ENCODE results near the gene STK35.

STK35 gene

GRCh38 chr20:2101865-2102584, 398 bp downstream of the STK35 start:
- H3K36me3 ChIP-seq (ENCODE audit: control insufficient read depth in 1 of 2, insufficient read depth in 2 of 2, low read depth in 1 of 2, low read length in 2 of 2) = peaks cover 0 to 13% of the 10 kb centered on the region in 2 experiments
- peak overlapping the region; percentile 100 for H2BK120ac ChIP-seq (ENCODE audit: low read depth, low read length)
- H3K4me1 ChIP-seq (ENCODE audit: control insufficient read depth, insufficient read depth, low read depth, low read length) = peaks cover 11% of the 10 kb centered on the region
- peak overlapping the region; percentile 46 to 59 for H3K14ac ChIP-seq (ENCODE audit: low read length in 2 of 2)
- H3K9me3 ChIP-seq (ENCODE audit: control insufficient read depth, low read length) = no peaks in the 10 kb centered on the region
- H3K9ac ChIP-seq (ENCODE audit: low read length) = peak overlapping the region; percentile 100
- H3K23ac ChIP-seq (ENCODE audit: low read length in 2 of 2) = no peak overlapping the region
- peaks cover 0 to 4% of the 10 kb centered on the region in 2 experiments for H3K27me3 ChIP-seq (ENCODE audit: control insufficient read depth in 1 of 2, insufficient read depth in 1 of 2, low read length in 2 of 2)
- peak overlapping the region; percentile 100 for H4K91ac ChIP-seq (ENCODE audit: low read length)
- H3K4me3 ChIP-seq (ENCODE audit: insufficient read depth in 1 of 2, low read depth in 1 of 2, low read length in 2 of 2) = peak overlapping the region; percentile 91 to 96
- peak overlapping the region; percentile 86 to 96 for H2BK12ac ChIP-seq (ENCODE audit: low read length in 2 of 2)
- H2AK5ac ChIP-seq (ENCODE audit: low read length, severe bottlenecking) = no peak overlapping the region
- DNase-seq = peak; percentile 96
- peak overlapping the region; percentile 83 for H3K4me2 ChIP-seq (ENCODE audit: low read length, poor library complexity, severe bottlenecking)
- H2AFZ ChIP-seq (ENCODE audit: low read depth, low read length) = peak overlapping the region; percentile 87
- H2BK5ac ChIP-seq (ENCODE audit: low read depth, low read length, poor library complexity, severe bottlenecking) = peak overlapping the region; percentile 100
- under 1% methylated on average over 57 of the region's 64 CpGs for WGBS
- peak overlapping the region; percentile 100 for H2BK15ac ChIP-seq (ENCODE audit: low read depth, poor library complexity, severe bottlenecking)
- H3K79me1 ChIP-seq (replicated peaks; ENCODE audit: low read length, poor library complexity, severe bottlenecking) = peaks cover 3% of the 10 kb centered on the region
- H4K8ac ChIP-seq (ENCODE audit: low read length) = peak overlapping the region; percentile 100
- H3K27ac ChIP-seq (ENCODE audit: low read length, poor library complexity, severe bottlenecking) = peak overlapping the region; percentile 100
- peak overlapping the region; percentile 86 to 88 for H3K4ac ChIP-seq (ENCODE audit: low read depth in 1 of 2, low read length in 2 of 2)
- H3K18ac ChIP-seq (ENCODE audit: low read depth in 1 of 2, low read length in 2 of 2) = peak overlapping the region; percentile 88 to 99

DNA sequence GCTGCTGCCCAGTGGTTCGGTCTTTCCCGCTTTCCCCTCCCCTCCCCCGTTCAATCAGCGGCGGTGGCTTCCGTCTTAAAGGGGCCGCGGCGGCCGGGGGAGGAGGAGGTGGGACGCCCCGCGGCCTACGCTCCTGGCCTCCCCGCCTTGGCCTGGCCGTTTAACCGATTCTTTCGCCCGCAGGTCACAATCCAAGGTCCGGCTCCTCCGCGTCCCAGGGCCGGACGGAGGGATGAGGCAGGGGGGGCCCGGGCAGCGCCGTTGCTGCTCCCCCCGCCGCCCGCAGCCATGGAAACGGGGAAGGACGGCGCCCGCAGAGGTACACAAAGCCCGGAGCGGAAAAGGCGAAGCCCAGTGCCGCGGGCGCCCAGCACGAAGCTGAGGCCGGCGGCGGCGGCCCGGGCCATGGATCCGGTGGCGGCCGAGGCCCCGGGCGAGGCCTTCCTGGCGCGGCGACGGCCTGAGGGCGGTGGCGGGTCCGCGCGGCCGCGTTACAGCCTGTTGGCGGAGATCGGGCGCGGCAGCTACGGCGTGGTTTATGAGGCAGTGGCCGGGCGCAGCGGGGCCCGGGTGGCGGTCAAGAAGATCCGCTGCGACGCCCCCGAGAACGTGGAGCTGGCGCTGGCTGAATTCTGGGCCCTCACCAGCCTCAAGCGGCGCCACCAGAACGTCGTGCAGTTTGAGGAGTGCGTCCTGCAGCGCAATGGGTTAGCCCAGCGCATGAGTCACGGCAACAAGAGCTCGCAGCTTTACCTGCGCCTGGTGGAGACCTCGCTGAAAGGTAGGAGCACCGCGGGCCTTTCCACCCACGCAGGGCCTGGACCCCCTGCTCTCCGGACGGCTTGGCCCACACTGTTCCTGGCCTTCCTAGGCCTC, 1.2 kb downstream of the STK35 start:
- under 1% methylated on average over 92 of the region's 95 CpGs for WGBS
- H3K9me3 ChIP-seq (ENCODE audit: control insufficient read depth, low read length) = no peaks in the 10 kb centered on the region
- DNase-seq = peak; percentile 93
- H2BK5ac ChIP-seq (ENCODE audit: low read depth, low read length, poor library complexity, severe bottlenecking) = peak overlapping the region; percentile 100
- H3K36me3 ChIP-seq (ENCODE audit: control insufficient read depth in 1 of 2, insufficient read depth in 2 of 2, low read depth in 1 of 2, low read length in 2 of 2) = peaks cover 5 to 18% of the 10 kb centered on the region in 2 experiments
- peak overlapping the region; percentile 96 to 99 for H3K18ac ChIP-seq (ENCODE audit: low read depth in 1 of 2, low read length in 2 of 2)
- H3K79me1 ChIP-seq (replicated peaks; ENCODE audit: low read length, poor library complexity, severe bottlenecking) = peaks cover 7% of the 10 kb centered on the region
- H4K8ac ChIP-seq (ENCODE audit: low read length) = peak overlapping the region; percentile 94
- peak overlapping the region; percentile 100 for H3K9ac ChIP-seq (ENCODE audit: low read length)
- H3K27ac ChIP-seq (ENCODE audit: low read length, poor library complexity, severe bottlenecking) = peak overlapping the region; percentile 100
- H3K14ac ChIP-seq (ENCODE audit: low read length in 2 of 2) = peak overlapping the region; percentile 92 to 95
- H2AK5ac ChIP-seq (ENCODE audit: low read length, severe bottlenecking) = no peak overlapping the region
- H3K4me1 ChIP-seq (ENCODE audit: control insufficient read depth, insufficient read depth, low read depth, low read length) = peaks cover 11% of the 10 kb centered on the region
- H2BK15ac ChIP-seq (ENCODE audit: low read depth, poor library complexity, severe bottlenecking) = peak overlapping the region; percentile 95
- peak overlapping the region; percentile 82 to 92 for H3K23ac ChIP-seq (ENCODE audit: low read length in 2 of 2)
- H2AFZ ChIP-seq (ENCODE audit: low read depth, low read length) = peak overlapping the region; percentile 75
- peak overlapping the region; percentile 85 to 89 for H3K4ac ChIP-seq (ENCODE audit: low read depth in 1 of 2, low read length in 2 of 2)
- H3K4me2 ChIP-seq (ENCODE audit: low read length, poor library complexity, severe bottlenecking) = peak overlapping the region; percentile 93
- peak overlapping the region; percentile 100 for H2BK120ac ChIP-seq (ENCODE audit: low read depth, low read length)
- peak overlapping the region; percentile 43 to 59 for H2BK12ac ChIP-seq (ENCODE audit: low read length in 2 of 2)
- peak overlapping the region; percentile 91 to 96 for H3K4me3 ChIP-seq (ENCODE audit: insufficient read depth in 1 of 2, low read depth in 1 of 2, low read length in 2 of 2)
- peak overlapping the region; percentile 98 for H4K91ac ChIP-seq (ENCODE audit: low read length)
- H3K27me3 ChIP-seq (ENCODE audit: control insufficient read depth in 1 of 2, insufficient read depth in 1 of 2, low read length in 2 of 2) = no peaks in the 10 kb centered on the region

DNA sequence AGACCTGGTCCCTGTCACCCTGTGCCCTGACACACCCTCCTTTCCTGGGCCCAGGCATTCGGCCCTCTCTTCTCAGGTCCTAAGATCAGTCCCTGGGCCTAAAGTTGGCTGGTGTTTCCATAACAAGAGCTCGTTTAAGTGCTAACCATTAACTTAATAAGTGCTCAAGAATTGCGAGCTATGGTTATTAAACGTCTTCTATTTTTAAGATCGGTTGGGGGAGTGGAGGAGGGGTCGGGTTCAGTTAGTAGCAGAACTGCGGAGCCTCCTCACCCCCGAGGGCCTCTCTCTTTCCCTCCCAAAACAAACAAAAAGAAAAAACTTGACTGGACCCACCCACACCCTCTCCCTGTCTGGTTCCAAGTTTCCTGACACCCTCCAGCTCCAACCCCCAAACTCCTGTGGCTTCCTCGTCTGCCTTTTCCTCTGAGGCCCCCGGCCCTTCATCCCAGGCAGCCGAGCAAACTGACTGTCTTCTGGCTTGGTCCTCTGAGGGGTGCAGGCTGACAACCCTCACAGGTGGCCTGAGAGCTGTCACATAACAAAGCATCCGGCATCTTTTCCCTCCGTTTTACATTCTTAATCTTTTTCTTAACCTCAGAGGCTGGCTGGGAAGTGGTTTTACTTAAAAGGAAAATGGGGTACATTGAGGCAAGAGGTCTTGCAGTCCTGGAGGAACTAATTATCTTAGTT, 2.0 kb downstream of the STK35 start:
- H3K27ac ChIP-seq (ENCODE audit: low read length, poor library complexity, severe bottlenecking) = peak overlapping the region; percentile 43
- no peak overlapping the region for H2AFZ ChIP-seq (ENCODE audit: low read depth, low read length)
- peak overlapping the region; percentile 100 for H3K9ac ChIP-seq (ENCODE audit: low read length)
- H3K9me3 ChIP-seq (ENCODE audit: control insufficient read depth, low read length) = no peaks in the 10 kb centered on the region
- no peak overlapping the region for H2BK15ac ChIP-seq (ENCODE audit: low read depth, poor library complexity, severe bottlenecking)
- no peaks in the 10 kb centered on the region for H3K27me3 ChIP-seq (ENCODE audit: control insufficient read depth in 1 of 2, insufficient read depth in 1 of 2, low read length in 2 of 2)
- H3K4me1 ChIP-seq (ENCODE audit: control insufficient read depth, insufficient read depth, low read depth, low read length) = peaks cover 11% of the 10 kb centered on the region
- no peak overlapping the region for H3K23ac ChIP-seq (ENCODE audit: low read length in 2 of 2)
- peaks cover 5 to 18% of the 10 kb centered on the region in 2 experiments for H3K36me3 ChIP-seq (ENCODE audit: control insufficient read depth in 1 of 2, insufficient read depth in 2 of 2, low read depth in 1 of 2, low read length in 2 of 2)
- H2BK5ac ChIP-seq (ENCODE audit: low read depth, low read length, poor library complexity, severe bottlenecking) = no peak overlapping the region
- H4K91ac ChIP-seq (ENCODE audit: low read length) = peak overlapping the region; percentile 98
- no peak overlapping the region for H2AK5ac ChIP-seq (ENCODE audit: low read length, severe bottlenecking)
- peak overlapping the region; percentile 97 for H2BK120ac ChIP-seq (ENCODE audit: low read depth, low read length)
- DNase-seq = peak; percentile 15
- H4K8ac ChIP-seq (ENCODE audit: low read length) = peak overlapping the region; percentile 86
- H3K4me3 ChIP-seq (ENCODE audit: insufficient read depth in 1 of 2, low read depth in 1 of 2, low read length in 2 of 2) = peak overlapping the region; percentile 91 to 96
- H2BK12ac ChIP-seq (ENCODE audit: low read length in 2 of 2) = peak overlapping the region in 1 of 2 experiments; percentile 7
- peaks cover 7% of the 10 kb centered on the region for H3K79me1 ChIP-seq (replicated peaks; ENCODE audit: low read length, poor library complexity, severe bottlenecking)
- H3K4me2 ChIP-seq (ENCODE audit: low read length, poor library complexity, severe bottlenecking) = peak overlapping the region; percentile 93
- 1% methylated on average over 11 of the region's 13 CpGs for WGBS
- H3K14ac ChIP-seq (ENCODE audit: low read length in 2 of 2) = peak overlapping the region in 1 of 2 experiments; percentile 95
- peak overlapping the region; percentile 96 to 99 for H3K18ac ChIP-seq (ENCODE audit: low read depth in 1 of 2, low read length in 2 of 2)
- H3K4ac ChIP-seq (ENCODE audit: low read depth in 1 of 2, low read length in 2 of 2) = peak overlapping the region; percentile 85 to 89
